Smooth muscle cell (in vitro differentiated cells): Measurements from ENCODE around the gene SLC7A9. TPM values are rescaled to one million over a fixed set of nuclear protein-coding genes. Genes with fewer than 3 reads are reported as not detected.

Source experiments
- DNase-seq: peaks from one replicate; lab custom pipeline; 2025; ENCODE audit not compliant: unreplicated experiment; lab: John Stamatoyannopoulos, UW
- H2AFZ ChIP-seq: fragments of 200-600 bp; sonication (generic); 2 replicates; pipeline ENCODE4 v1.6.0; 2016; ENCODE audit warnings: antibody characterized with exemption, low read depth, mild to moderate bottlenecking
- H3F3A ChIP-seq: fragments of 200-600 bp; sonication (generic); 2 replicates; pipeline ENCODE4 v1.6.0; 2017; ENCODE audit warnings: antibody characterized with exemption, low read depth
- H3K27ac ChIP-seq: fragments of 200-600 bp; sonication (generic); 2 replicates; pipeline ENCODE4 v1.5.1; 2016; ENCODE audit warnings: low read depth, mild to moderate bottlenecking
- H3K27me3 ChIP-seq: fragments of 200-600 bp; sonication (generic); 2 replicates; pipeline ENCODE4 v1.6.1; 2016; ENCODE audit warnings: low read depth, mild to moderate bottlenecking
- H3K36me3 ChIP-seq: fragments of 200-600 bp; sonication (generic); 2 replicates; pipeline ENCODE4 v1.5.1; 2016; ENCODE audit warnings: low read depth
- H3K4me1 ChIP-seq: fragments of 200-600 bp; sonication (generic); 2 replicates; pipeline ENCODE4 v1.5.1; 2016; ENCODE audit warnings: low read depth
- H3K4me2 ChIP-seq: fragments of 200-600 bp; sonication (generic); 2 replicates; pipeline ENCODE4 v1.6.0; 2016; ENCODE audit warnings: mild to moderate bottlenecking
- H3K4me3 ChIP-seq: fragments of 200-600 bp; sonication (generic); 2 replicates; pipeline ENCODE4 v1.5.1; 2016; ENCODE audit warnings: mild to moderate bottlenecking
- H3K79me2 ChIP-seq: fragments of 200-600 bp; sonication (generic); 2 replicates; pipeline ENCODE4 v1.6.0; 2016; ENCODE audit warnings: low read depth, mild to moderate bottlenecking
- H3K9ac ChIP-seq: fragments of 200-600 bp; sonication (generic); 2 replicates; pipeline ENCODE4 v1.6.0; 2016; ENCODE audit warnings: low read depth
- H3K9me3 ChIP-seq: fragments of 200-600 bp; sonication (generic); replicated peaks from 2 replicates; pipeline ENCODE4 v1.5.1; 2016; ENCODE audit warnings: low read depth
- H4K20me1 ChIP-seq: fragments of 200-600 bp; sonication (generic); 2 replicates; pipeline ENCODE4 v1.6.0; 2016; ENCODE audit warnings: low read depth
- CTCF ChIP-seq: fragments of 200-600 bp; sonication (generic); IDR thresholded peaks from 2 replicates; pipeline ENCODE4 v1.5.1; 2017; ENCODE audit warnings: borderline replicate concordance, mild to moderate bottlenecking, antibody characterized with exemption; ENCODE audit not compliant: insufficient read depth, poor library complexity, severe bottlenecking
- WGBS: methylation state at CpG from one replicate; pipeline ENCODE4 v1.1.7; 2016; ENCODE audit warnings: low lambda C conversion rate; 5-methylcytosine and 5-hydroxymethylcytosine counted together
- polyA plus RNA-seq: library from polyadenylated mRNA; unstranded; fragments of >200 nt; fragmentation: Nextera tagmentation; extraction: Ambion mirVana; gene quantifications from 2 replicates; pipeline ENCODE4 v1.2.1, GENCODE V29; 2016
- total RNA-seq: library from RNA; depleted of rRNA; stranded (reverse); fragments of >200 nt; gene quantifications from 2 replicates; pipeline ENCODE4 v1.2.3, GENCODE V29; 2014

Gene SLC7A9
- total and polyA plus RNA-seq, 2 experiments from 2014 or later, result 0.21 TPM; not detected in 1

- no peak overlapping the region for H2AFZ ChIP-seq
- 62% methylated on average over 13 of the region's 15 CpGs for WGBS
These were observed 55.6 kb downstream of the SLC7A9 start for GRCh38 chr19:32813862-32814425.

GRCh38 chr19:32812571-32812970, 57.0 kb downstream of the SLC7A9 start:
- Histone ChIP-seq H3K27me3 (no peaks in the 10 kb centered on the region), H4K20me1 (no peaks in the 10 kb centered on the region), H3K4me1 (no peaks in the 10 kb centered on the region), H3K36me3 (no peaks in the 10 kb centered on the region), H3K9ac (no peak overlapping the region), H3F3A (no peaks in the 10 kb centered on the region), H3K79me2 (no peaks in the 10 kb centered on the region), H3K4me3 (no peak overlapping the region), H3K4me2 (no peak overlapping the region), H2AFZ (no peak overlapping the region), H3K27ac (no peak overlapping the region), H3K9me3 (no peaks in the 10 kb centered on the region)
- no peak for TF ChIP-seq CTCF
- no peak for DNase-seq
- 83% methylated on average over 3 of the region's 3 CpGs for WGBS

More at GRCh38 chr19:32813862-32814425, 55.6 kb downstream of the SLC7A9 start:
- H3K9me3 ChIP-seq, result no peaks in the 10 kb centered on the region
- no peak overlapping the region for H3K4me2 ChIP-seq
- H3K9ac ChIP-seq, result no peak overlapping the region
- no peaks in the 10 kb centered on the region for H4K20me1 ChIP-seq
- no peaks in the 10 kb centered on the region for H3K36me3 ChIP-seq
- no peak overlapping the region for H3K4me3 ChIP-seq
- no peak overlapping the region for H3K27ac ChIP-seq
- H3K4me1 ChIP-seq, result no peaks in the 10 kb centered on the region
- no peaks in the 10 kb centered on the region for H3K27me3 ChIP-seq
- H3F3A ChIP-seq, result no peaks in the 10 kb centered on the region
- DNase-seq, result no peak
- no peaks in the 10 kb centered on the region for H3K79me2 ChIP-seq
- TF ChIP-seq CTCF, result no peak

- H3K9me3 ChIP-seq, result no peaks in the 10 kb centered on the region
- H3K4me2 ChIP-seq, result no peak overlapping the region
- H3K27ac ChIP-seq, result no peak overlapping the region
- TF ChIP-seq CTCF, result no peak
- no peaks in the 10 kb centered on the region for H3K4me1 ChIP-seq
- no peak overlapping the region for H3K4me3 ChIP-seq
- no peak overlapping the region for H3K9ac ChIP-seq
- no peaks in the 10 kb centered on the region for H3K27me3 ChIP-seq
- no peaks in the 10 kb centered on the region for H3K79me2 ChIP-seq
- no peaks in the 10 kb centered on the region for H3K36me3 ChIP-seq
- WGBS, result 96% methylated on average over 10 of the region's 10 CpGs
- H4K20me1 ChIP-seq, result no peaks in the 10 kb centered on the region
- DNase-seq, result no peak
- no peak overlapping the region for H2AFZ ChIP-seq
- no peaks in the 10 kb centered on the region for H3F3A ChIP-seq
These were observed 57.5 kb downstream of the SLC7A9 start for GRCh38 chr19:32812036-32812435.

GRCh38 chr19:32811151-32811550, 58.4 kb downstream of the SLC7A9 start:
- H3K4me2 ChIP-seq, result no peak overlapping the region
- TF ChIP-seq CTCF, result no peak
- H3K4me3 ChIP-seq, result no peak overlapping the region
- H3F3A ChIP-seq, result no peaks in the 10 kb centered on the region
- no peaks in the 10 kb centered on the region for H3K79me2 ChIP-seq
- H3K36me3 ChIP-seq, result no peaks in the 10 kb centered on the region
- H2AFZ ChIP-seq, result no peak overlapping the region
- no peak overlapping the region for H3K27ac ChIP-seq
- H3K9ac ChIP-seq, result no peak overlapping the region
- no peaks in the 10 kb centered on the region for H3K4me1 ChIP-seq
- no peaks in the 10 kb centered on the region for H4K20me1 ChIP-seq
- no peaks in the 10 kb centered on the region for H3K9me3 ChIP-seq
- no peak for DNase-seq
- WGBS, result 89% methylated on average over 11 of the region's 11 CpGs
- no peaks in the 10 kb centered on the region for H3K27me3 ChIP-seq
